Mesenchymal stem cell (in vitro differentiated cells and primary cell): Measurements from ENCODE around the gene SPDYC.

ENCODE experiments used
- DNase-seq: peaks from one replicate; pipeline ENCODE4 v3.0.0-alpha.2; 2013
- H2AFZ ChIP-seq: one replicate; pipeline ENCODE4 v1.6.1; 2013; ENCODE audit warnings: low read depth, mild to moderate bottlenecking, control low read depth, inconsistent platforms, low read length, moderate library complexity
- H2AK5ac ChIP-seq: 2 replicates; pipeline ENCODE4 v1.6.1; 2013; ENCODE audit warnings: low read length, moderate library complexity, mild to moderate bottlenecking, inconsistent platforms; ENCODE audit not compliant: severe bottlenecking
- H2BK120ac ChIP-seq: one replicate; pipeline ENCODE4 v1.6.1; 2013; ENCODE audit warnings: low read depth, mild to moderate bottlenecking, inconsistent platforms, low read length, moderate library complexity
- H2BK12ac ChIP-seq, 2 experiments: one replicate each; pipeline ENCODE4 v1.6.1; 2013; ENCODE audit warnings: inconsistent platforms in 2 of 2, low read length in 2 of 2, mild to moderate bottlenecking in 2 of 2, moderate library complexity in 2 of 2, control low read depth in 1 of 2
- H2BK15ac ChIP-seq: one replicate; pipeline ENCODE4 v1.6.1; 2013; ENCODE audit warnings: mild to moderate bottlenecking, low read depth, inconsistent platforms; ENCODE audit not compliant: poor library complexity, severe bottlenecking
- H2BK5ac ChIP-seq: 2 replicates; pipeline ENCODE4 v1.6.1; 2013; ENCODE audit warnings: low read depth, mild to moderate bottlenecking, low read length, control low read depth, inconsistent platforms; ENCODE audit not compliant: poor library complexity, severe bottlenecking
- H3K14ac ChIP-seq, 2 experiments: one replicate each; pipeline ENCODE4 v1.6.1; 2013; ENCODE audit warnings: inconsistent platforms in 2 of 2, low read length in 2 of 2, control low read depth in 1 of 2, mild to moderate bottlenecking in 1 of 2, moderate library complexity in 1 of 2
- H3K18ac ChIP-seq, 2 experiments: one replicate each; pipeline ENCODE4 v1.6.1; 2013; ENCODE audit warnings: inconsistent platforms in 2 of 2, low read length in 2 of 2, control low read depth in 1 of 2, low read depth in 1 of 2, mild to moderate bottlenecking in 1 of 2
- H3K23ac ChIP-seq, 2 experiments: one replicate each; pipeline ENCODE4 v1.6.1; 2013; ENCODE audit warnings: inconsistent platforms in 2 of 2, low read length in 2 of 2, mild to moderate bottlenecking in 2 of 2, moderate library complexity in 2 of 2, control low read depth in 1 of 2
- H3K27ac ChIP-seq: 2 replicates; pipeline ENCODE4 v1.5.1; 2013; ENCODE audit warnings: mild to moderate bottlenecking, moderate library complexity, low read length, control low read depth, inconsistent platforms; ENCODE audit not compliant: poor library complexity, severe bottlenecking
- H3K27me3 ChIP-seq, 2 experiments: 2 replicates each; pipeline versions ENCODE4 v1.6.1 to v1.7.0; 2013; ENCODE audit warnings: low read length in 2 of 2, mild to moderate bottlenecking in 2 of 2, moderate library complexity in 2 of 2, control low read depth in 1 of 2, inconsistent platforms in 1 of 2; ENCODE audit not compliant: control insufficient read depth in 1 of 2, insufficient read depth in 1 of 2
- H3K36me3 ChIP-seq, 2 experiments: 2 replicates each; pipeline versions ENCODE4 v1.6.1 to v1.7.0; 2013; ENCODE audit warnings: low read length in 2 of 2, control low read depth in 1 of 2, inconsistent platforms in 1 of 2, low read depth in 1 of 2, mild to moderate bottlenecking in 1 of 2; ENCODE audit not compliant: insufficient read depth in 2 of 2, control insufficient read depth in 1 of 2
- H3K4ac ChIP-seq, 2 experiments: one replicate each; pipeline ENCODE4 v1.6.1; 2013; ENCODE audit warnings: inconsistent platforms in 2 of 2, low read length in 2 of 2, mild to moderate bottlenecking in 2 of 2, moderate library complexity in 2 of 2, control low read depth in 1 of 2, low read depth in 1 of 2
- H3K4me1 ChIP-seq: 2 replicates; pipeline ENCODE4 v1.6.1; 2013; ENCODE audit warnings: low read depth, low read length, control low read depth; ENCODE audit not compliant: control insufficient read depth, insufficient read depth
- H3K4me2 ChIP-seq: 2 replicates; pipeline ENCODE4 v1.6.1; 2013; ENCODE audit warnings: low read length, mild to moderate bottlenecking, inconsistent platforms; ENCODE audit not compliant: poor library complexity, severe bottlenecking
- H3K4me3 ChIP-seq, 2 experiments: 2 replicates each; pipeline versions ENCODE4 v1.5.1 to v1.7.0; 2013; ENCODE audit warnings: low read length in 2 of 2, mild to moderate bottlenecking in 2 of 2, control low read depth in 1 of 2, low read depth in 1 of 2; ENCODE audit not compliant: insufficient read depth in 1 of 2
- H3K79me1 ChIP-seq: replicated peaks from 2 replicates; pipeline ENCODE4 v1.6.1; 2013; ENCODE audit warnings: mild to moderate bottlenecking, control low read depth, low read length, inconsistent platforms; ENCODE audit not compliant: poor library complexity, severe bottlenecking
- H3K9ac ChIP-seq: 2 replicates; pipeline ENCODE4 v1.7.0; 2013; ENCODE audit warnings: mild to moderate bottlenecking, low read length, moderate library complexity
- H3K9me3 ChIP-seq: 2 replicates; pipeline ENCODE4 v1.7.0; 2013; ENCODE audit warnings: mild to moderate bottlenecking, low read length; ENCODE audit not compliant: control insufficient read depth
- H4K8ac ChIP-seq: one replicate; pipeline ENCODE4 v1.6.1; 2013; ENCODE audit warnings: inconsistent platforms, mild to moderate bottlenecking, low read length, moderate library complexity
- H4K91ac ChIP-seq: one replicate; pipeline ENCODE4 v1.6.1; 2013; ENCODE audit warnings: mild to moderate bottlenecking, low read length, inconsistent platforms
- WGBS: methylation state at CpG from one replicate; pipeline ENCODE4 v1.1.7; 2013; ENCODE audit warnings: mixed read lengths; 5-methylcytosine and 5-hydroxymethylcytosine counted together

Gene SPDYC

GRCh38 chr11:65160643-65161042 is 9.4 kb upstream of the SPDYC start:
- no peak for DNase-seq
- H3K4ac ChIP-seq = no peak overlapping the region
- peaks cover 0 to 3% of the 10 kb centered on the region in 2 experiments for H3K27me3 ChIP-seq
- no peak overlapping the region for H3K9ac ChIP-seq
- H3K23ac ChIP-seq = no peak overlapping the region
- no peak overlapping the region for H3K14ac ChIP-seq
- H2AK5ac ChIP-seq = no peak overlapping the region
- H3K79me1 ChIP-seq = no peaks in the 10 kb centered on the region
- no peak overlapping the region for H2BK5ac ChIP-seq
- no peak overlapping the region for H4K8ac ChIP-seq
- H3K4me1 ChIP-seq = no peaks in the 10 kb centered on the region
- H2BK120ac ChIP-seq = no peak overlapping the region
- no peak overlapping the region for H2AFZ ChIP-seq
- no peaks in the 10 kb centered on the region for H3K9me3 ChIP-seq
- WGBS = 75% methylated on average over 2 of the region's 3 CpGs
- no peak overlapping the region for H4K91ac ChIP-seq
- H3K27ac ChIP-seq = no peak overlapping the region
- H3K36me3 ChIP-seq = no peaks in the 10 kb centered on the region
- no peak overlapping the region for H3K18ac ChIP-seq
- no peak overlapping the region for H3K4me3 ChIP-seq
- no peak overlapping the region for H2BK15ac ChIP-seq
- no peak overlapping the region for H2BK12ac ChIP-seq
- H3K4me2 ChIP-seq = no peak overlapping the region

GRCh38 chr11:65163684-65164083 is 6.3 kb upstream of the SPDYC start:
- Histone ChIP-seq H3K4me3 (no peak overlapping the region), H2AFZ (no peak overlapping the region), H2BK12ac (no peak overlapping the region), H3K27ac (no peak overlapping the region), H3K18ac (no peak overlapping the region), H2AK5ac (no peak overlapping the region), H3K79me1 (no peaks in the 10 kb centered on the region), H3K36me3 (no peaks in the 10 kb centered on the region), H3K9ac (no peak overlapping the region), H3K23ac (no peak overlapping the region), H2BK5ac (no peak overlapping the region), H3K9me3 (no peaks in the 10 kb centered on the region), H3K14ac (no peak overlapping the region), H4K91ac (no peak overlapping the region), H3K4ac (no peak overlapping the region), H3K27me3 (peaks cover 0 to 3% of the 10 kb centered on the region in 2 experiments), H2BK15ac (no peak overlapping the region), H2BK120ac (no peak overlapping the region), H3K4me1 (no peaks in the 10 kb centered on the region), H4K8ac (no peak overlapping the region), H3K4me2 (no peak overlapping the region)
- WGBS = 48% methylated on average over 1 of the region's 2 CpGs
- no peak for DNase-seq

- no peak overlapping the region for H2BK120ac ChIP-seq
- H4K8ac ChIP-seq = no peak overlapping the region
- 81% methylated on average over 26 of the region's 31 CpGs for WGBS
These were observed 4.4 kb upstream of the SPDYC start for GRCh38 chr11:65165410-65166317.

GRCh38 chr11:65166893-65167292 is 3.1 kb upstream of the SPDYC start:
- H3K27ac ChIP-seq = no peak overlapping the region
- H3K79me1 ChIP-seq = no peaks in the 10 kb centered on the region
- H4K8ac ChIP-seq = no peak overlapping the region
- H4K91ac ChIP-seq = no peak overlapping the region
- no peak overlapping the region for H3K14ac ChIP-seq
- H3K9ac ChIP-seq = no peak overlapping the region
- no peak overlapping the region for H2AK5ac ChIP-seq
- H3K36me3 ChIP-seq = no peaks in the 10 kb centered on the region
- peaks cover 6% of the 10 kb centered on the region for H3K4me1 ChIP-seq
- H3K18ac ChIP-seq = no peak overlapping the region
- no peaks in the 10 kb centered on the region for H3K27me3 ChIP-seq
- no peak overlapping the region for H2AFZ ChIP-seq
- H3K4me2 ChIP-seq = no peak overlapping the region
- H3K23ac ChIP-seq = no peak overlapping the region
- no peak for DNase-seq
- no peak overlapping the region for H2BK120ac ChIP-seq
- no peak overlapping the region for H3K4ac ChIP-seq
- WGBS = 100% methylated on average over 1 of the region's 3 CpGs
- H3K9me3 ChIP-seq = no peaks in the 10 kb centered on the region
- H3K4me3 ChIP-seq = no peak overlapping the region
- H2BK12ac ChIP-seq = no peak overlapping the region
- no peak overlapping the region for H2BK15ac ChIP-seq
- H2BK5ac ChIP-seq = no peak overlapping the region

More at GRCh38 chr11:65165410-65166317, 4.4 kb upstream of the SPDYC start:
- H3K27ac ChIP-seq = no peak overlapping the region
- no peaks in the 10 kb centered on the region for H3K79me1 ChIP-seq
- no peak overlapping the region for H3K18ac ChIP-seq
- no peak overlapping the region for H2BK5ac ChIP-seq
- no peak overlapping the region for H2BK15ac ChIP-seq
- peak overlapping the region in 1 of 2 experiments; percentile 70 for H3K4me3 ChIP-seq
- no peak overlapping the region for H3K4me2 ChIP-seq
- no peaks in the 10 kb centered on the region for H3K9me3 ChIP-seq
- no peak overlapping the region for H3K14ac ChIP-seq
- no peaks in the 10 kb centered on the region for H3K27me3 ChIP-seq
- H2BK12ac ChIP-seq = no peak overlapping the region
- no peak overlapping the region for H3K4ac ChIP-seq
- no peak for DNase-seq
- peak overlapping the region; percentile 86 for H3K9ac ChIP-seq
- no peak overlapping the region for H3K23ac ChIP-seq
- no peak overlapping the region for H2AK5ac ChIP-seq
- no peak overlapping the region for H2AFZ ChIP-seq
- H3K36me3 ChIP-seq = no peaks in the 10 kb centered on the region
- H4K91ac ChIP-seq = no peak overlapping the region
- H3K4me1 ChIP-seq = peaks cover 6% of the 10 kb centered on the region
